A673 (cell line): ENCODE data around the gene CUX1.

ENCODE experiments used
- CTCF ChIP-seq: fragments of 300-800, 200-600 bp; sonication (generic); conservative IDR thresholded peaks from 2 replicates; pipeline ENCODE4 v1.5.1; 2017; ENCODE audit warnings: low read depth, mild to moderate bottlenecking, antibody characterized with exemption, low read length, moderate library complexity, mixed read lengths
- EZH2 ChIP-seq: fragments of 200-600 bp; sonication (generic); IDR thresholded peaks from 2 replicates; pipeline ENCODE4 v1.6.1; 2017; ENCODE audit warnings: borderline replicate concordance, low read depth, mild to moderate bottlenecking, mixed read lengths, antibody characterized with exemption, low read length; ENCODE audit not compliant: poor library complexity, severe bottlenecking

- no peak for TF ChIP-seq CTCF
- no peak for TF ChIP-seq EZH2
These were observed 329.6 kb downstream of the CUX1 start for GRCh38 chr7:102147008-102147407.
